SU-DHL-6 (cell line): ENCODE measurements around the gene ATOH8.

Experiments used
- H2AFZ ChIP-seq: fragments of 200-600 bp; sonication (generic); 2 replicates; pipeline ENCODE4 v1.6.1; 2014; ENCODE audit warnings: low read depth, mild to moderate bottlenecking, moderate library complexity, mixed read lengths, antibody characterized with exemption, low read length; ENCODE audit not compliant: severe bottlenecking
- H3F3A ChIP-seq: fragments of 200-600 bp; shearing (Covaris generic); 2 replicates; pipeline ENCODE4 v1.6.0; 2016; ENCODE audit warnings: antibody characterized with exemption, mild to moderate bottlenecking; ENCODE audit not compliant: insufficient read depth
- H3K27ac ChIP-seq: fragments of 200-600 bp; sonication (generic); 2 replicates; pipeline ENCODE4 v1.5.1; 2016; ENCODE audit warnings: low read depth, mild to moderate bottlenecking, low read length, moderate library complexity, mixed read lengths
- H3K27me3 ChIP-seq: fragments of 200-600 bp; sonication (generic), shearing (Covaris generic); 2 replicates; pipeline ENCODE4 v1.6.0; 2014; ENCODE audit warnings: mild to moderate bottlenecking, low read length
- H3K36me3 ChIP-seq: fragments of 200-600 bp; sonication (generic); 2 replicates; pipeline ENCODE4 v1.6.1; 2014; ENCODE audit warnings: mild to moderate bottlenecking, low read length, mixed read lengths
- H3K4me2 ChIP-seq: fragments of 300-600, 200-600 bp; shearing (Covaris generic), sonication (generic); 2 replicates; pipeline ENCODE4 v1.6.0; 2014; ENCODE audit warnings: low read length, low read depth, mild to moderate bottlenecking; ENCODE audit not compliant: poor library complexity, severe bottlenecking
- H3K4me3 ChIP-seq: fragments of 200-600 bp; sonication (generic); 2 replicates; pipeline ENCODE4 v1.5.1; 2014; ENCODE audit warnings: antibody characterized with exemption, low read length, mild to moderate bottlenecking, mixed read lengths; ENCODE audit not compliant: insufficient read depth, poor library complexity, severe bottlenecking
- H3K79me2 ChIP-seq: fragments of 200-600 bp; sonication (generic); 2 replicates; pipeline ENCODE4 v1.6.1; 2014; ENCODE audit warnings: mild to moderate bottlenecking, low read length, moderate library complexity; ENCODE audit not compliant: insufficient read depth
- H3K9ac ChIP-seq: fragments of 200-600 bp; sonication (generic); 2 replicates; pipeline ENCODE4 v1.7.0; 2014; ENCODE audit warnings: mild to moderate bottlenecking, low read length
- H3K9me2 ChIP-seq: fragments of 200-600 bp; sonication (generic); replicated peaks from 2 replicates; pipeline ENCODE4 v1.6.1; 2014; ENCODE audit warnings: low read length; ENCODE audit not compliant: insufficient read depth
- H3K9me3 ChIP-seq: fragments of 200-600 bp; sonication (generic); 2 replicates; pipeline ENCODE4 v1.6.1; 2014; ENCODE audit warnings: low read length, mixed read lengths; ENCODE audit not compliant: insufficient read depth
- H4K20me1 ChIP-seq: fragments of 200-600 bp; sonication (generic); 2 replicates; pipeline ENCODE4 v1.6.1; 2014; ENCODE audit warnings: low read depth, mild to moderate bottlenecking, antibody characterized with exemption, low read length, moderate library complexity, mixed read lengths
- CTCF ChIP-seq: fragments of 200-600 bp; sonication (generic); IDR thresholded peaks from one replicate; pipeline ENCODE4 v1.5.1; 2017; ENCODE audit warnings: antibody characterized with exemption, mild to moderate bottlenecking, low read length, moderate library complexity; ENCODE audit not compliant: insufficient read depth, poor library complexity, severe bottlenecking
- EZH2phosphoT487 ChIP-seq: fragments of 200-600 bp; sonication (generic), shearing (Covaris generic); conservative IDR thresholded peaks from 2 replicates; pipeline ENCODE4 v1.6.1; 2018; ENCODE audit warnings: mild to moderate bottlenecking, antibody characterized with exemption, low read length, moderate library complexity, mixed read lengths

Gene ATOH8

GRCh38 chr2:85735691-85736090 lies 18.1 kb upstream of the ATOH8 start:
- no peak overlapping the region for H3K4me2 ChIP-seq
- no peak overlapping the region for H3K27ac ChIP-seq
- no peak overlapping the region for H3K9ac ChIP-seq

GRCh38 chr2:85736456-85737355 lies 17.1 kb upstream of the ATOH8 start:
- TF ChIP-seq CTCF: no peak
- Histone ChIP-seq H3K79me2 (no peaks in the 10 kb centered on the region), H4K20me1 (no peaks in the 10 kb centered on the region), H3K4me3 (no peak overlapping the region), H3K9me2 (no peaks in the 10 kb centered on the region), H3K27ac (no peak overlapping the region), H3K27me3 (no peaks in the 10 kb centered on the region), H3K4me2 (no peak overlapping the region), H3K9me3 (no peaks in the 10 kb centered on the region), H3F3A (no peaks in the 10 kb centered on the region), H3K36me3 (no peaks in the 10 kb centered on the region), H3K9ac (no peak overlapping the region), H2AFZ (no peak overlapping the region)

More at GRCh38 chr2:85735691-85736090, 18.1 kb upstream of the ATOH8 start:
- H3K36me3 ChIP-seq: no peaks in the 10 kb centered on the region
- no peaks in the 10 kb centered on the region for H3F3A ChIP-seq
- no peaks in the 10 kb centered on the region for H3K9me3 ChIP-seq
- no peaks in the 10 kb centered on the region for H4K20me1 ChIP-seq
- H3K4me3 ChIP-seq: no peak overlapping the region
- no peak for TF ChIP-seq EZH2phosphoT487
- no peak for TF ChIP-seq CTCF
- H2AFZ ChIP-seq: no peak overlapping the region
- no peaks in the 10 kb centered on the region for H3K27me3 ChIP-seq
- no peaks in the 10 kb centered on the region for H3K9me2 ChIP-seq
- H3K79me2 ChIP-seq: no peaks in the 10 kb centered on the region

- H3K79me2 ChIP-seq: no peaks in the 10 kb centered on the region
- no peaks in the 10 kb centered on the region for H3K36me3 ChIP-seq
- no peaks in the 10 kb centered on the region for H3K27me3 ChIP-seq
- no peaks in the 10 kb centered on the region for H3K9me3 ChIP-seq
- H3K9ac ChIP-seq: no peak overlapping the region
- no peak overlapping the region for H3K27ac ChIP-seq
- no peak overlapping the region for H2AFZ ChIP-seq
- H3K9me2 ChIP-seq: no peaks in the 10 kb centered on the region
- H3K4me2 ChIP-seq: no peak overlapping the region
- H3F3A ChIP-seq: no peaks in the 10 kb centered on the region
- H3K4me3 ChIP-seq: no peak overlapping the region
- H4K20me1 ChIP-seq: no peaks in the 10 kb centered on the region
- TF ChIP-seq EZH2phosphoT487 (no peak), CTCF (no peak)
Observed at GRCh38 chr2:85737481-85737880, 16.3 kb upstream of the ATOH8 start.
